ENCODE measurements around the gene NAPG.
A peak's percentile ranks its signal among the peaks of the same experiment; 100 is the strongest.
"Not testable (repeated sequence)": the region's sequence is repeated elsewhere in the genome, so short reads cannot be mapped to it uniquely, and the experiment has no call there.

The NAPG gene

GRCh38 chr18:10557085-10557677 is 31.4 kb downstream of the NAPG start:
- no peaks in the 10 kb centered on the region for H3K9me3 Mint-ChIP-seq
- no peak overlapping the region for H3K27ac Mint-ChIP-seq
- H3K4me1 Mint-ChIP-seq: peaks cover 12% of the 10 kb centered on the region
- DNase-seq (ENCODE audit: low spot score in 2 of 2) (no peak), ATAC-seq (no peak)
- H3K36me3 Mint-ChIP-seq: peaks cover 45% of the 10 kb centered on the region
- no peak overlapping the region for H3K4me3 Mint-ChIP-seq

- H3K4me1 Mint-ChIP-seq: peaks cover 12% of the 10 kb centered on the region
- ATAC-seq (no peak), DNase-seq (ENCODE audit: low spot score in 2 of 2) (no peak)
- H3K27ac Mint-ChIP-seq: peak overlapping the region; percentile 77
- peaks cover 33% of the 10 kb centered on the region for H3K36me3 Mint-ChIP-seq
- H3K9me3 Mint-ChIP-seq: no peaks in the 10 kb centered on the region
- no peak overlapping the region for H3K4me3 Mint-ChIP-seq
Measured at GRCh38 chr18:10558243-10558966, 32.6 kb downstream of the NAPG start.

- peaks cover 27% of the 10 kb centered on the region for H3K36me3 Mint-ChIP-seq
- H3K9me3 Mint-ChIP-seq: no peaks in the 10 kb centered on the region
- H3K4me3 Mint-ChIP-seq: no peak overlapping the region
- H3K4me1 Mint-ChIP-seq: peaks cover 12% of the 10 kb centered on the region
- ATAC-seq (no peak), DNase-seq (ENCODE audit: low spot score in 2 of 2) (no peak)
- no peak overlapping the region for H3K27ac Mint-ChIP-seq
Measured at GRCh38 chr18:10558967-10559298, 33.1 kb downstream of the NAPG start.

- no peaks in the 10 kb centered on the region for H3K9me3 Mint-ChIP-seq
- H3K27ac Mint-ChIP-seq: peak overlapping the region; percentile 64
- H3K4me1 Mint-ChIP-seq: peaks cover 18% of the 10 kb centered on the region
- no peak for DNase-seq (ENCODE audit: low spot score in 2 of 2)
- peaks cover 19% of the 10 kb centered on the region for H3K36me3 Mint-ChIP-seq
- H3K4me3 Mint-ChIP-seq: peak overlapping the region; percentile 42
- ATAC-seq: peak; percentile 50
Measured at GRCh38 chr18:10559553-10560451, 34.0 kb downstream of the NAPG start.

DNA sequence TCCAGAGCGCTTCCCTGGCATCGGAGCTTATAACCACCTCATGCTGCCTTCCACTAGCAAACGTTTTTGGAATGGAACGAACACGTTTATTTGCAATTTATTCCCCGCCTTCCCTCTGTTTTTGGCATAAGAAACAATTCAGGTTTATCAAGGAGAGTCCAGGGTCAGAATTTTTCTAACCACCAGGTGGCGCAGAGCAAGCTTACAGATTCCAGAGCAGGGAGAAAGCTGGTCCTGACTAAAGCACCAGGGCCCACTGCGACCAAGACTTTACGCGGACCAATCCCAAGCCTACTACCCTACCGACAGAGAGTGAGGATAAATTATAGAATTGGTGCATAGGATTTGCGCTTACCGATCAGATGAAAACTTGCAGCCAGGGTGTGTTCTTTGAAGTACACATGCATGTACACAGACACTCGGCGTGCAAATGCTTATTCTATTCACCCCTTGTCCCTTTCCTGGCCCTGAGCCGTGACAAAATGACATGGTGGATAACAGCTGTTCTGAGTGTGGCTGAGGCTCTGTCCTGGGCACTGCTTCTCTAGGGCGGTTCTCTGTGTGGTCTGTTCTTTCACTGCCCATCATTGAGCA is 34.7 kb downstream of the NAPG start:
- DNase-seq (ENCODE audit: low spot score in 2 of 2): peak; percentile 40 to 78
- peak overlapping the region; percentile 42 for H3K4me3 Mint-ChIP-seq
- no peak overlapping the region for H3K27ac Mint-ChIP-seq
- H3K4me1 Mint-ChIP-seq: peaks cover 18% of the 10 kb centered on the region
- peak; percentile 60 for ATAC-seq
- H3K36me3 Mint-ChIP-seq: peaks cover 13% of the 10 kb centered on the region
- no peaks in the 10 kb centered on the region for H3K9me3 Mint-ChIP-seq

- DNase-seq (ENCODE audit: low spot score in 2 of 2): no peak
- H3K36me3 Mint-ChIP-seq: peaks cover 5% of the 10 kb centered on the region
- ATAC-seq: no peak
- H3K9me3 Mint-ChIP-seq: no peaks in the 10 kb centered on the region
- H3K4me3 Mint-ChIP-seq: no peak overlapping the region
- no peak overlapping the region for H3K27ac Mint-ChIP-seq
- H3K4me1 Mint-ChIP-seq: peaks cover 18% of the 10 kb centered on the region
Measured at GRCh38 chr18:10562773-10563160, 36.9 kb downstream of the NAPG start.

GRCh38 chr18:10563886-10564285 is 38.1 kb downstream of the NAPG start:
- Mint-ChIP-seq H3K4me3 (no peak overlapping the region), H3K4me1 (peaks cover 18% of the 10 kb centered on the region), H3K9me3 (no peaks in the 10 kb centered on the region), H3K36me3 (peaks cover 5% of the 10 kb centered on the region), H3K27ac (peak overlapping the region; percentile 33)
- ATAC-seq: no peak
- no peak for DNase-seq (ENCODE audit: low spot score in 2 of 2)

DNA sequence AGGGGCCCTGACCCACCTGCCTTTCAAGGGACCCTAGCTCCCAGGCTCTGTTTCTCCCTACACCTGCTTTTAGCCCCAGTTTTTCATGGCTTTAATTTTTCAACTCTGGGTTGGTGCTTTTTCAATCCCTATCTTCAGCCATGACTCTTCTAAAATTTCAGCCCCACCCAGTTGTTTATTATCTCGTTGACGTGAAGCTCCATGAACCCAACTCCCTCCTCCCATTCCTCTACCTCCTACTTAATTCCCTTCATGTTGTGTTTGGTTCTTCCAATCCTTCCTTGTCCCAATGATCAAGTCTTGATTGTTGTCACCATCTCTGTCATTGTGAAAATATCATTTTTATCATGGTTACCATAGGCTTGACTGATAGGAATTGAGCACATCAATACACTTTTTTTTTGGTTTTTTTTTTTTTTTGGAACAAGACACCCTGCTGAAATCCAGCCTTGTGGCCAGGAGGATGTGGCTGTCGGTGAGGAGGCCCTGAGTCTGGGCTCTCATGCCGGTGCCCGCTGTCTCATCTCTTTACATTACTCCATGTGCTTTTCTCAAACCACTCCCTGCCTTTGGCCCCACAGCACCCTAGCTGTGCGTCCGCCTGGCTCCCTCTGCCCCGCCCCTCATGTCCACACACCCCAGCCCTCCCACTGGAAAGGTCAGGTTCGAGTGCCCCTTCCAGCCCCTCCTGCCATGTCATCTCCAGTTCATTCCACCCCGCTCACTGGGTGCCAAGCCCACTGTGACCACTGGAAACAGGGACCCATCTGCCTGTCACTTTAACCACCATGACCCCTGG is 39.3 kb downstream of the NAPG start:
- Mint-ChIP-seq H3K9me3 (no peaks in the 10 kb centered on the region), H3K36me3 (peaks cover under 1% of the 10 kb centered on the region), H3K4me1 (peaks cover 12% of the 10 kb centered on the region), H3K4me3 (no peak overlapping the region), H3K27ac (no peak overlapping the region)
- DNase-seq (ENCODE audit: low spot score in 2 of 2) (no peak), ATAC-seq (no peak)

DNA sequence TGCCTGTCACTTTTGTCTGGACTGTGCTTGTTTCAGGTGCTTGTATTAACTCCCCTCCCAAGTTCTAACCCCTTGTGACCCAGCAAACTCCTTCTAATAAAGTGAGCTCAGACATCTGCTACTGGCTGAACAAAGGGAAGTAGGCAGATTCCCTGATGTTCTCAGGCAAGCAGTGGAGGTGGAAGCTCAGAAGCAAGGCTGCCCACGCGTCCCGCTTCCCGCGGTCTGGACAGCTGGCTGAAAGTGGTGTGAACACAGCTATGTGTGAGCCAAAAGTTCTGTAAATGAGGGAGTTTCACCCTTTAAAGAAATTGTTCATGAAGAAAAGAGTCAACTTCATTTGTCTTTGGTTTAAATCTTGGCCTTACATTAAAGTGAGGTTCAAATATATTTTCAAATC is 40.0 kb downstream of the NAPG start:
- Mint-ChIP-seq H3K4me3 (no peak overlapping the region), H3K36me3 (no peaks in the 10 kb centered on the region)

GRCh38 chr18:10566390-10566789 is 40.6 kb downstream of the NAPG start:
- Mint-ChIP-seq H3K36me3 (no peaks in the 10 kb centered on the region), H3K9me3 (no peaks in the 10 kb centered on the region), H3K4me3 (no peak overlapping the region), H3K4me1 (peaks cover 6% of the 10 kb centered on the region), H3K27ac (no peak overlapping the region)
- DNase-seq (ENCODE audit: low spot score in 2 of 2) (no peak), ATAC-seq (no peak)

More for the DNA sequence above, 40.0 kb downstream of the NAPG start:
- Mint-ChIP-seq H3K27ac (no peak overlapping the region), H3K9me3 (no peaks in the 10 kb centered on the region), H3K4me1 (peaks cover 6% of the 10 kb centered on the region)
- no peak for DNase-seq (ENCODE audit: low spot score in 2 of 2)
- no peak for ATAC-seq

DNA sequence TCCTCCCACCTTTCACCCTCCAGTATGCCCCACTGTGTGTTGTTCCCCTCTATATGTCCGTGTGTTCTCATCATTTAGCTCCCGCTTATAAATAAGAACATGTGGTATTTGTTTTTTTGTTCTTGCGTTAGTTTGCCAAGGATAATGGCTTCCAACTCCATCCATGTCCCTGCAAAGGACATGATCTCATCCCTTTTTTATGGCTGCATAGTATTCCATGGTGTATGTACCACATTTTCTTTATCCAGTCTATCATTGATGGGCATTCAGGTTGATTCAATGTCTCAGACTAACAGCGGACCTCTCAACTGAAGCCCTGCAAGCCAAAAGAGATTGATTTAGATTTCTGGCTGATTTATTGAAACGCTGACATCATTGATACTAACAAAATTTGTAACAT is 44.1 kb downstream of the NAPG start:
- H3K4me3 Mint-ChIP-seq; H3K9me3 Mint-ChIP-seq; H3K36me3 Mint-ChIP-seq; DNase-seq (ENCODE audit: low spot score in 2 of 2); ATAC-seq; H3K27ac Mint-ChIP-seq; H3K4me1 Mint-ChIP-seq: not testable (repeated sequence)

DNA sequence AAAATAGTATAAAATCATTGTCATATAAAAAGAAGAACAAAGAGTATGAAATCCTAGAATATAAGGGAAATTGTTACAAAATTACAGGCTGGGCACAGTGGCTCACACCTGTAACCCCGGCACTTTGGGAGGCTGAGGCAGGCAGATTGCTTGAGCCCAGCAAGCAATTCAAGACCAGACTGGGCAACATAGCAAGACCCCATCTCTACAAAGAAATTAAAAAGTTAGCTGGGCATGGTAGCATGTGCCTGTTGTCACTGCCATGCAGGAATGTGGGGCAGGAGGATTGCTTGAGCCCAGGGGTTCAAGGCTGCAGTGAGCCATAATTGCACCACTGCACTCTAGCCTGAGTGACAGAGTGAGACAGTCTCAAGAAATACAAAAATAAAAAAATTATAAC is 44.8 kb downstream of the NAPG start:
- H3K4me3 Mint-ChIP-seq: no peak overlapping the region

GRCh38 chr18:10571537-10571936 is 45.7 kb downstream of the NAPG start:
- no peak overlapping the region for H3K4me3 Mint-ChIP-seq
- ATAC-seq: no peak
- no peak for DNase-seq (ENCODE audit: low spot score in 2 of 2)
- no peaks in the 10 kb centered on the region for H3K36me3 Mint-ChIP-seq
- no peaks in the 10 kb centered on the region for H3K9me3 Mint-ChIP-seq
- H3K4me1 Mint-ChIP-seq: no peaks in the 10 kb centered on the region
- no peak overlapping the region for H3K27ac Mint-ChIP-seq

More for the DNA sequence above, 44.8 kb downstream of the NAPG start:
- ATAC-seq (no peak), DNase-seq (ENCODE audit: low spot score in 2 of 2) (no peak)
- Mint-ChIP-seq H3K9me3 (no peaks in the 10 kb centered on the region), H3K27ac (no peak overlapping the region), H3K4me1 (no peaks in the 10 kb centered on the region), H3K36me3 (no peaks in the 10 kb centered on the region)

- not testable (repeated sequence) for H3K36me3 Mint-ChIP-seq; H3K27ac Mint-ChIP-seq; H3K9me3 Mint-ChIP-seq; H3K4me1 Mint-ChIP-seq; ATAC-seq; H3K4me3 Mint-ChIP-seq; DNase-seq (ENCODE audit: low spot score in 2 of 2)
Measured at GRCh38 chr18:10573261-10573660, 47.4 kb downstream of the NAPG start.

DNA sequence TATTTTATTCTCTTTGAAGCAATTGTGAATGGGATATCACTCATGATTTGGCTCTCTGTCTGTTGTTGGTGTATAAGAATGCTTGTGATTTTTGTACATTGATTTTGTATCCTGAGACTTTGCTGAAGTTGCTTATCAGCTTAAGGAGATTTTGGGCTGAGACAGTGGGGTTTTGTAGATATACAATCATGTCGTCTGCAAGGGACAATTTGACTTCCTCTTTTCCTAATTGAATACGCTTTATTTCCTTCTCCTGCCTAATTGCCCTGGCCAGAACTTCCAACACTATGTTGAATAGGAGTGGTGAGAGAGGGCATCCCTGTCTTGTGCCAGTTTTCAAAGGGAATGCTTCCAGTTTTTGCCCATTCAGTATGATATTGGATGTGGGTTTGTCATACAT is 48.6 kb downstream of the NAPG start:
- not testable (repeated sequence) for H3K27ac Mint-ChIP-seq; H3K9me3 Mint-ChIP-seq; H3K4me3 Mint-ChIP-seq; H3K4me1 Mint-ChIP-seq; DNase-seq (ENCODE audit: low spot score in 2 of 2); ATAC-seq; H3K36me3 Mint-ChIP-seq

Measured in stimulated activated effector memory CD8-positive, alpha-beta T cell treated with anti-CD3 and anti-CD28 coated beads, Interleukin-12 subunit alpha, Interleukin-12 subunit beta, amount 100 ng/mL, for 72 hours (primary cell).